Sigmoid colon (tissue), 7 donors: Measurements from ENCODE around the gene DTYMK. TPM values are rescaled to one million over a fixed set of nuclear protein-coding genes. Genes with fewer than 3 reads are reported as not detected.

Experiments
- DNase-seq: peaks from one replicate; pipeline ENCODE4 v3.0.0-alpha.2; 2019
- H3K27ac ChIP-seq, 4 donors: fragments of 200-600 bp; sonication (generic); one replicate each; pipeline ENCODE4 v1.5.1; 2016 to 2019; ENCODE audit warnings: mild to moderate bottlenecking in 1 of 4
- H3K27me3 ChIP-seq, 3 donors: fragments of 200-600 bp; sonication (generic); one replicate each; pipeline ENCODE4 v1.5.1; 2019; ENCODE audit warnings: mild to moderate bottlenecking in 1 of 3
- H3K36me3 ChIP-seq, 4 donors: fragments of 200-600 bp; sonication (generic); one replicate each; pipeline ENCODE4 v1.5.1; 2016 to 2019
- H3K4me1 ChIP-seq, 4 donors: fragments of 200-600 bp; sonication (generic); one replicate each; pipeline ENCODE4 v1.5.1; 2017 to 2019
- H3K4me3 ChIP-seq, 4 donors: fragments of 200-600 bp; sonication (generic); one replicate each; pipeline ENCODE4 v1.5.1; 2017 to 2019; ENCODE audit warnings: mild to moderate bottlenecking in 2 of 4, moderate library complexity in 1 of 4
- H3K9me3 ChIP-seq, 4 donors: fragments of 200-600 bp in 3 of 4; sonication (generic) in 3 of 4; one replicate each; pipeline versions ENCODE4 v1.5.1 to v1.6.1; 2013 to 2019
- EP300 ChIP-seq, 4 donors: sonication (generic); formaldehyde crosslinking; IDR thresholded peaks; one replicate each; pipeline ENCODE4 v1.6.1; 2017; ENCODE audit warnings: antibody characterized with exemption in 4 of 4
- POLR2A ChIP-seq, 2 donors: fragments of 450-650 bp; IDR thresholded peaks; one replicate each; pipeline ENCODE4 v1.6.1; 2016; ENCODE audit warnings: antibody characterized with exemption in 2 of 2, mild to moderate bottlenecking in 2 of 2, moderate library complexity in 2 of 2
- POLR2AphosphoS5 ChIP-seq, 4 donors: sonication (generic); formaldehyde crosslinking; IDR thresholded peaks; one replicate each; pipeline ENCODE4 v1.6.1; 2017; ENCODE audit warnings: antibody characterized with exemption in 4 of 4
- WGBS, 2 donors: extraction: QIAGEN DNeasy Blood & Tissue Kit; methylation state at CpG; one replicate each; pipeline ENCODE4 v1.1.7; 2013; 5-methylcytosine and 5-hydroxymethylcytosine counted together
- intact Hi-C: fragments of 100-400 bp; cut with DNase I; formaldehyde crosslinking; loops from one replicate; pipeline ENCODE4 v1.15.1; 2023
- polyA plus RNA-seq, 3 donors: library from polyadenylated mRNA; stranded (reverse); fragments of 200-250 nt; gene quantifications; one replicate each; pipeline ENCODE4 v1.2.3, GENCODE V29; 2013
- total RNA-seq, 4 donors: library from RNA; depleted of rRNA; stranded (reverse); fragments of >200 nt; gene quantifications; one replicate each; pipeline ENCODE4 v1.1.0, GENCODE V29; 2016
- TF ChIP-seq, protein P1 (sequence below), 4 experiments: fragments of 450-650 bp in 3 of 4; fragments of 200-600 bp in 1 of 4; IDR thresholded peaks; one replicate each; pipeline ENCODE4 v1.5.1; 2016 to 2019; ENCODE audit warnings: antibody characterized with exemption in 4 of 4, mild to moderate bottlenecking in 3 of 4, moderate library complexity in 2 of 4
- donor health status: healthy with polysubstance abuse.
- donor health status: Bipolar disorder and iron deficiency.
- donor health status: healthy.

Gene DTYMK
- total and polyA plus RNA-seq, 7 donors: 7.4 to 53.0 (median 13.8) TPM

- H3K36me3 ChIP-seq: peaks cover 16 to 89% (median 42%) of the 10 kb centered on the region in 4 donors
- no peak for DNase-seq
- intact Hi-C loops: loop anchor here (5.0 kb wide), 1 partner anchor 803 kb away; no protein-coding TSS in a partner anchor
- TF ChIP-seq POLR2AphosphoS5 (IDR thresholded peaks at IDR 0.05) (no peak), POLR2A (IDR thresholded peaks at IDR 0.05) (no peak), EP300 (IDR thresholded peaks at IDR 0.05) (no peak)
- TF ChIP-seq, protein P1, sequence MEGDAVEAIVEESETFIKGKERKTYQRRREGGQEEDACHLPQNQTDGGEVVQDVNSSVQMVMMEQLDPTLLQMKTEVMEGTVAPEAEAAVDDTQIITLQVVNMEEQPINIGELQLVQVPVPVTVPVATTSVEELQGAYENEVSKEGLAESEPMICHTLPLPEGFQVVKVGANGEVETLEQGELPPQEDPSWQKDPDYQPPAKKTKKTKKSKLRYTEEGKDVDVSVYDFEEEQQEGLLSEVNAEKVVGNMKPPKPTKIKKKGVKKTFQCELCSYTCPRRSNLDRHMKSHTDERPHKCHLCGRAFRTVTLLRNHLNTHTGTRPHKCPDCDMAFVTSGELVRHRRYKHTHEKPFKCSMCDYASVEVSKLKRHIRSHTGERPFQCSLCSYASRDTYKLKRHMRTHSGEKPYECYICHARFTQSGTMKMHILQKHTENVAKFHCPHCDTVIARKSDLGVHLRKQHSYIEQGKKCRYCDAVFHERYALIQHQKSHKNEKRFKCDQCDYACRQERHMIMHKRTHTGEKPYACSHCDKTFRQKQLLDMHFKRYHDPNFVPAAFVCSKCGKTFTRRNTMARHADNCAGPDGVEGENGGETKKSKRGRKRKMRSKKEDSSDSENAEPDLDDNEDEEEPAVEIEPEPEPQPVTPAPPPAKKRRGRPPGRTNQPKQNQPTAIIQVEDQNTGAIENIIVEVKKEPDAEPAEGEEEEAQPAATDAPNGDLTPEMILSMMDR (IDR thresholded peaks at IDR 0.05): no peak
- no peaks in the 10 kb centered on the region for H3K9me3 ChIP-seq
- H3K27ac ChIP-seq: no peak overlapping the region
- WGBS, 2 donors: 94 to 95% methylated on average over 17 of the region's 17 CpGs
- H3K4me1 ChIP-seq: peaks cover 0 to 5% (median 0%) of the 10 kb centered on the region in 4 donors
- no peaks in the 10 kb centered on the region for H3K27me3 ChIP-seq
- H3K4me3 ChIP-seq: no peak overlapping the region
Observed at GRCh38 chr2:241655516-241656189, 31.0 kb downstream of the DTYMK start.

- Histone ChIP-seq H3K27me3 (no peaks in the 10 kb centered on the region), H3K9me3 (no peaks in the 10 kb centered on the region), H3K36me3 (peaks cover 16 to 78% (median 32%) of the 10 kb centered on the region in 4 donors), H3K4me3 (no peak overlapping the region), H3K4me1 (peaks cover 0 to 11% (median 4%) of the 10 kb centered on the region in 4 donors), H3K27ac (no peak overlapping the region)
- TF ChIP-seq, protein P1 (IDR thresholded peaks at IDR 0.05): no peak
- TF ChIP-seq POLR2AphosphoS5 (IDR thresholded peaks at IDR 0.05): no peak
- TF ChIP-seq EP300 (IDR thresholded peaks at IDR 0.05): no peak
- no peak for TF ChIP-seq POLR2A (IDR thresholded peaks at IDR 0.05)
- intact Hi-C loops: no loop called here
- no peak for DNase-seq
- 92 to 93% methylated on average over 12 of the region's 12 CpGs for WGBS, 2 donors
Observed at GRCh38 chr2:241654551-241654950, 32.1 kb downstream of the DTYMK start.

- DNase-seq: no peak
- H3K4me3 ChIP-seq: no peak overlapping the region
- peaks cover 16 to 67% (median 30%) of the 10 kb centered on the region in 4 donors for H3K36me3 ChIP-seq
- H3K4me1 ChIP-seq: peaks cover 0 to 18% (median 13%) of the 10 kb centered on the region in 4 donors
- 96% methylated on average over 13 of the region's 13 CpGs for WGBS, 2 donors
- intact Hi-C loops: no loop called here
- TF ChIP-seq, protein P1 (IDR thresholded peaks at IDR 0.05): no peak
- TF ChIP-seq EP300 (IDR thresholded peaks at IDR 0.05): no peak
- TF ChIP-seq POLR2A (IDR thresholded peaks at IDR 0.05): no peak
- no peak for TF ChIP-seq POLR2AphosphoS5 (IDR thresholded peaks at IDR 0.05)
- H3K27me3 ChIP-seq: no peaks in the 10 kb centered on the region
- H3K27ac ChIP-seq: no peak overlapping the region
- H3K9me3 ChIP-seq: no peaks in the 10 kb centered on the region
Observed at GRCh38 chr2:241653210-241653750, 33.3 kb downstream of the DTYMK start.

- peaks cover 0 to 24% (median 19%) of the 10 kb centered on the region in 4 donors for H3K4me1 ChIP-seq
- no peak overlapping the region for H3K27ac ChIP-seq
- H3K36me3 ChIP-seq: peaks cover 16 to 61% (median 30%) of the 10 kb centered on the region in 4 donors
- no peak overlapping the region for H3K4me3 ChIP-seq
- DNase-seq: no peak
- WGBS, 2 donors: 96 to 98% methylated on average over 9 of the region's 9 CpGs
- no peak for TF ChIP-seq POLR2A (IDR thresholded peaks at IDR 0.05)
- no peak for TF ChIP-seq POLR2AphosphoS5 (IDR thresholded peaks at IDR 0.05)
- no peak for TF ChIP-seq EP300 (IDR thresholded peaks at IDR 0.05)
- TF ChIP-seq, protein P1 (IDR thresholded peaks at IDR 0.05): no peak
- no peaks in the 10 kb centered on the region for H3K9me3 ChIP-seq
- H3K27me3 ChIP-seq: no peaks in the 10 kb centered on the region
- intact Hi-C loops: no loop called here
Observed at GRCh38 chr2:241652722-241653121, 33.9 kb downstream of the DTYMK start.
